Sigmoid colon (tissue), 4 donors: ENCODE results near the gene BRD4.

Experiments used
- EP300 ChIP-seq, 4 donors: sonication (generic); formaldehyde crosslinking; IDR thresholded peaks; one replicate each; pipeline ENCODE4 v1.6.1; 2017; ENCODE audit warnings: antibody characterized with exemption in 4 of 4
- POLR2AphosphoS5 ChIP-seq, 4 donors: sonication (generic); formaldehyde crosslinking; IDR thresholded peaks; one replicate each; pipeline ENCODE4 v1.6.1; 2017; ENCODE audit warnings: antibody characterized with exemption in 4 of 4

DNA sequence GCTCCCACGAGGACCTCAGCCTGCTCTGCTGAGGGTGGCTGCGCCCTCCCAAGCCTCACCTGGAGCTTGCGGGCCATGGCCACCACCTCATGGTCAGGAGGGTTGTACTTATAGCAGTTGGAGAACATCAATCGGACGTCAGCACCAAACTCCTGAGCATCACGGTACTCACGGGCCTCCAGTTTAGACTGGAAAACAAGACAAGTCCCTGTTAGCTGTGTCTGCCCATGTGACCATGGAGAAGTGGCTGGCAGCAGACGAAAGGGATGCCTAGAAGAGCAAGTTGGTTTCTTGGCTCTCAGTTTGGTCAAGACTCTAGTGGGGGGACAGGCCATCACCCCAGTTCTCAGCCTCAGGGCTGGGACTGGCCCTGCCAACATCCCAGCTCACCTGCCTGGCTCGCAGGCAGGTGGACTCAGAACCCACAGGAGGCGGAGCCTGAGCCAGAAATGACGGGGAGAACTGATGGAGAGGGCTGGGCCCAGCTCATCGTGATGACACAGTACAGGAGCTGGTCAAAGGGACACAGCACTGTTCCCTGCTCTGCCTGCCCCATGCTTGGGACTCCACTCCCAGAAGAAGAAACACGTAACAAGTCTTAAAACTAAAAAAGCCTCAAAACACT lies 68.9 kb downstream of the BRD4 start:
- TF ChIP-seq EP300 (IDR thresholded peaks at IDR 0.05) (no peak), POLR2AphosphoS5 (IDR thresholded peaks at IDR 0.05) (no peak)
